CD4-positive, CD25-positive, alpha-beta regulatory T cell (primary cell): ENCODE measurements around the gene TMEM41B. TPM values are rescaled to one million over a fixed set of nuclear protein-coding genes. Genes with fewer than 3 reads are reported as not detected.

ENCODE experiments used
- ATAC-seq, 2 donors: fragments of 150-1000 bp; cut with Tn5 transposase; one replicate each; pipeline ENCODE4 v1.10.0; 2021; ENCODE audit warnings: low read depth in 2 of 2, moderate number of reproducible peaks in 2 of 2, moderate library complexity in 1 of 2
- DNase-seq, 3 donors: peaks; one replicate each; pipeline versions ENCODE4 v3.0.0 to v3.0.0-alpha.2; 2012 to 2022; ENCODE audit warnings: mixed read lengths in 1 of 3
- H3K27ac ChIP-seq: one replicate; pipeline ENCODE4 v1.7.0; 2013; ENCODE audit warnings: mild to moderate bottlenecking, low read length; ENCODE audit not compliant: insufficient read depth, poor library complexity, severe bottlenecking
- H3K27me3 ChIP-seq: one replicate; pipeline ENCODE4 v1.7.0; 2013; ENCODE audit warnings: low read length; ENCODE audit not compliant: control insufficient read depth, insufficient read depth
- H3K36me3 ChIP-seq: one replicate; pipeline ENCODE4 v1.7.0; 2013; ENCODE audit warnings: mild to moderate bottlenecking, low read length, moderate library complexity; ENCODE audit not compliant: control insufficient read depth, insufficient read depth
- H3K4me1 ChIP-seq: 2 replicates; pipeline ENCODE4 v1.7.0; 2013; ENCODE audit warnings: mild to moderate bottlenecking, low read length; ENCODE audit not compliant: insufficient read depth, control insufficient read depth, poor library complexity, severe bottlenecking
- H3K4me3 ChIP-seq: one replicate; pipeline ENCODE4 v1.7.0; 2013; ENCODE audit warnings: low read depth, mild to moderate bottlenecking, low read length, moderate library complexity
- H3K9me3 ChIP-seq, 2 experiments: 1 replicate in 1 of 2; 2 replicates in 1 of 2; pipeline ENCODE4 v1.7.0; 2013; ENCODE audit warnings: low read length in 2 of 2, mild to moderate bottlenecking in 1 of 2, moderate library complexity in 1 of 2; ENCODE audit not compliant: control insufficient read depth in 2 of 2
- H3K27ac Mint-ChIP-seq, 3 donors: one replicate each; pipeline ENCODE4 v1.8.0; 2020 to 2022; ENCODE audit warnings: mild to moderate bottlenecking in 3 of 3, mixed read lengths in 3 of 3, moderate library complexity in 2 of 3
- H3K27me3 Mint-ChIP-seq: one replicate; pipeline ENCODE4 v1.8.0; 2022; ENCODE audit warnings: mild to moderate bottlenecking, mixed read lengths
- H3K36me3 Mint-ChIP-seq: one replicate; pipeline ENCODE4 v1.8.0; 2020; ENCODE audit warnings: mixed read lengths
- H3K4me1 Mint-ChIP-seq, 4 donors: one replicate each; pipeline ENCODE4 v1.8.0; 2020 to 2022; ENCODE audit warnings: mixed read lengths in 4 of 4, mild to moderate bottlenecking in 1 of 4
- H3K4me3 Mint-ChIP-seq, 4 donors: one replicate each; pipeline ENCODE4 v1.8.0; 2020 to 2022; ENCODE audit warnings: mild to moderate bottlenecking in 4 of 4, mixed read lengths in 4 of 4, moderate library complexity in 3 of 4
- H3K9me3 Mint-ChIP-seq, 7 donors: one replicate each; pipeline ENCODE4 v1.8.0; 2020 to 2022; ENCODE audit warnings: mixed read lengths in 7 of 7, mild to moderate bottlenecking in 3 of 7, moderate library complexity in 2 of 7
- polyA plus RNA-seq, 4 donors: library from polyadenylated mRNA; unstranded; fragments of 300-500 nt; fragmentation: Illumina TruSeq; gene quantifications; one replicate each; pipeline ENCODE4 v1.2.3, GENCODE V29; 2021
- total RNA-seq: library from RNA; stranded (reverse); gene quantifications from one replicate; pipeline ENCODE4 v1.2.3, GENCODE V29; 2022

The TMEM41B gene
- total and polyA plus RNA-seq, 5 donors from 2014 or later = 5.0 to 35.5 (median 12.1) TPM

DNA sequence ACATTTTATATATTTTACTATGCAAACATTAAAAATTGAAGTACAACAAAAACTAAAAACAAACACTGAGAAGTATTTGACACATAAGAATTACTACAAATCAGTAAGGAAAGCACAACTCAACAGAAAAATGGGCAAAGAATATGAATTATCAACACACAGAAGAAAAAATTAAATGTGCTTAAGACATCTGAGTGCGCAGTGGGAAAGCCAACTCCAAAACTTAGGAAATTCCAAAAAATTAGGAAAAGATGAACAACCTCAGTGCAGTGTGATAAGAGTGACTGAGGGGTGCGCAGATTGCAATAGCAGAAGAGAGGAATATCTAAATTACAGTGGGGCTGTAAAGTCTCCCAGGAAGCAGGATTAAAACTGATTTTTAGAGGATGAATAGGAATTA lies 1.9 kb upstream of the TMEM41B start:
- H3K27me3 Mint-ChIP-seq = peaks cover 44% of the 10 kb centered on the region
- no peak for ATAC-seq
- H3K36me3 ChIP-seq = no peaks in the 10 kb centered on the region

DNA sequence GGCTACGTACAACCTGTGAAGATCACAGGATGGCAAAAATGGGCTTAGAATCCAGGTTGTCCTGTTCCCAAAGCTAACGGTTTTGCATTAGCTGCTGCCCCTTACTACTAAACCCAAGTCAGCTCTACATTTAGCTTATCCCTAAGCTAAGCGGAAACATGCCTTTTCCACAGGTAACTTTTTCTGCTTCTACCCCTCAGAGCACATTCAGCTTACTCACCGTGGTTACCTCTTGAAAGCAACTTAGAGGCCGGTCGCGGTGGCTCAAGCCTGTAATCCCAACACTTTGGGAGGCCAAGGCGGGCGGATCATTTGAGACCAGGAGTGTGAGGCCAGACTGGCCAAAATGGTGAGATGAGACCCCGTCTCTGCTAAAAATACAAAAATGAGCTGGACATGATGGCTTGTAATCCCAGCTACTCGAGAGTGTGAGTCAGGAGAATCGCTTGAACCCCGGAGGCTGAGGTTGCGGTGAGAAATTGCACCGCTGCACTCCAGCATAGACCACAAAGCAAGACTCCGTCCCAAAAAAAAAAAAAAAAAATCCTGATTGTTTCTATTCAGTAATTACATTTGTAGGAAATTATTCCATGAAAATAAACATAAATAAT lies 790 bp upstream of the TMEM41B start:
- peak overlapping the region; percentile 95 to 100 (median 99) for H3K4me3 Mint-ChIP-seq
- H3K27ac ChIP-seq = peak overlapping the region; percentile 85
- H3K27me3 Mint-ChIP-seq = peaks cover 37% of the 10 kb centered on the region
- peaks cover 2% of the 10 kb centered on the region for H3K27me3 ChIP-seq
- H3K27ac Mint-ChIP-seq = peak overlapping the region; percentile 99 to 100 (median 99)
- H3K4me1 Mint-ChIP-seq = peaks cover 9 to 46% (median 29%) of the 10 kb centered on the region in 4 donors
- H3K36me3 Mint-ChIP-seq = peaks cover 12% of the 10 kb centered on the region
- H3K36me3 ChIP-seq = no peaks in the 10 kb centered on the region
- no peaks in the 10 kb centered on the region for H3K9me3 ChIP-seq
- H3K4me1 ChIP-seq = peaks cover 32% of the 10 kb centered on the region
- peaks cover 0 to 2% (median 0%) of the 10 kb centered on the region in 7 donors for H3K9me3 Mint-ChIP-seq
- peak overlapping the region; percentile 91 for H3K4me3 ChIP-seq
- DNase-seq = no peak
- no peak for ATAC-seq

More for the DNA sequence above, 1.9 kb upstream of the TMEM41B start:
- DNase-seq = no peak
- H3K27ac ChIP-seq = no peak overlapping the region
- H3K9me3 ChIP-seq = no peaks in the 10 kb centered on the region
- Mint-ChIP-seq H3K4me1 (peaks cover 9 to 35% (median 26%) of the 10 kb centered on the region in 4 donors), H3K36me3 (peaks cover 8% of the 10 kb centered on the region), H3K9me3 (peaks cover 0 to 2% (median 0%) of the 10 kb centered on the region in 7 donors), H3K27ac (no peak overlapping the region), H3K4me3 (no peak overlapping the region)
- peaks cover 27% of the 10 kb centered on the region for H3K4me1 ChIP-seq
- H3K4me3 ChIP-seq = no peak overlapping the region
- peaks cover 2% of the 10 kb centered on the region for H3K27me3 ChIP-seq

DNA sequence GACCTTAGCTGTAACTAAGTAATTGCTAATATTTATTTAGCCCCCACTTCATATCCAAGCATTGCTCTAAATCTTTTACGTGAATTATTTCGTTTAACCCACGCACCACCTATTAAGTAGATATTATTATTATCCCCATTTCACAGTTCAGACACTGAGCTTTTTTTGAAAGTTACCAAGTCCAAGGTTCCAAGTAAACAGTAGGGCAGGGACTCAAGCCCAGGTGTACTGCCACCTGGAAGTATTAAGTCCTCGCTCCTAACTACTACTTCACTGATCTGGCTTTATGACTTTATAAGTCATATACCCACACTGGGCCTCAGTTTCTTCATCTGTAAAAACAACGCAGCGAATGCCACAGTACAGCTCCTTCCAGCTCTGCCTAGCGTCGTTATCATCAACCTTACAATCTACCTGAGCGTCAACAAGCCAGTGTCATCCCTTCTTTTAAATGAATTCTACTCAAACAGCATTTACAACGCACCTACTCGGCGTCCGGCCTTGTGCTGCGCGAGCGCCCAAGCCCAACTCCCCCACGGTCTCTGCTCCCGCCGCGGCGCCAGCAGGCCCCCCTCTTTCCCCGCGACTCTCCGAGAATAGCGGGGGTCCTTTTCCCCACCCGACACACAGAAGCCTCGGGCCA lies 624 bp downstream of the TMEM41B start:
- Mint-ChIP-seq H3K27me3 (peaks cover 22% of the 10 kb centered on the region), H3K4me1 (peaks cover 9 to 57% (median 29%) of the 10 kb centered on the region in 4 donors), H3K4me3 (peak overlapping the region; percentile 95 to 100 (median 99)), H3K27ac (peak overlapping the region; percentile 99 to 100 (median 99)), H3K9me3 (no peaks in the 10 kb centered on the region), H3K36me3 (peaks cover 12% of the 10 kb centered on the region)
- Histone ChIP-seq H3K4me1 (peaks cover 32% of the 10 kb centered on the region), H3K9me3 (no peaks in the 10 kb centered on the region), H3K27ac (peak overlapping the region; percentile 87), H3K4me3 (peak overlapping the region; percentile 95), H3K36me3 (no peaks in the 10 kb centered on the region), H3K27me3 (peaks cover 2% of the 10 kb centered on the region)
- ATAC-seq (no peak), DNase-seq (peak in 1 of 3 donors; percentile 50)

DNA sequence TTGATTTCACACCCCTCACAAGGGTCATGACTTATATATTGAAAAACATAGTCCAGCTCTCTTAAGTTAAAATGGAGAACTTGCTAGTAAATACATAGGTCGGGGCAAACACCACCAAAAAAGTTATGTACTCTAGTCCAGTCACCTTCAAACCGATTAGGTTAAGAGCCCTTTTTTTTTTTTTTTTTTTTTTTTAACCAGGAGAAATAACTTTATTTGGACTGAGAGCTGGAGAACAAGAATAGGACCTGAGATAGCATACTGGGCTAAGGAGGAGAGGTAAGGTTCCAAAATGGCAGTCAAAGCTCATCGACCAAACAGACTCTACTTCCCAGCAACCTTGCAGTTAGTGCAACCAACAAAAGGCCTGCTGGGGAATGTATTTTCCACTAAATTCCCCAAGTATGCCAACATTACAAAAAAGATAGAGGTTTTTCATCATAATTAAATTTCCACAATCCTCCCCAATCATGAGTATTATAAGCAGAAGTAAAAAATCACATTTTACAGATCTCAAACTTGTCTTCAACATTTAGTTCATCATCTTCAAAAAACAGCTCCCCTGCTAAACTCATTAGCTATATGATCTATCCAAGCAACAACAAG lies 3.8 kb downstream of the TMEM41B start:
- no peaks in the 10 kb centered on the region for H3K27me3 ChIP-seq
- no peak overlapping the region for H3K27ac ChIP-seq
- no peaks in the 10 kb centered on the region for H3K36me3 ChIP-seq
- Mint-ChIP-seq H3K27me3 (peaks cover 7% of the 10 kb centered on the region), H3K9me3 (peaks cover 0 to 2% (median 0%) of the 10 kb centered on the region in 7 donors), H3K4me1 (peaks cover 20 to 71% (median 40%) of the 10 kb centered on the region in 4 donors), H3K36me3 (peaks cover 17% of the 10 kb centered on the region), H3K27ac (peak overlapping the region in 1 of 3 donors; percentile 1), H3K4me3 (peak overlapping the region in 2 of 4 donors; percentile 6 to 16)
- peaks cover 32% of the 10 kb centered on the region for H3K4me1 ChIP-seq
- ATAC-seq (no peak), DNase-seq (no peak)
- H3K9me3 ChIP-seq = no peaks in the 10 kb centered on the region
- no peak overlapping the region for H3K4me3 ChIP-seq

DNA sequence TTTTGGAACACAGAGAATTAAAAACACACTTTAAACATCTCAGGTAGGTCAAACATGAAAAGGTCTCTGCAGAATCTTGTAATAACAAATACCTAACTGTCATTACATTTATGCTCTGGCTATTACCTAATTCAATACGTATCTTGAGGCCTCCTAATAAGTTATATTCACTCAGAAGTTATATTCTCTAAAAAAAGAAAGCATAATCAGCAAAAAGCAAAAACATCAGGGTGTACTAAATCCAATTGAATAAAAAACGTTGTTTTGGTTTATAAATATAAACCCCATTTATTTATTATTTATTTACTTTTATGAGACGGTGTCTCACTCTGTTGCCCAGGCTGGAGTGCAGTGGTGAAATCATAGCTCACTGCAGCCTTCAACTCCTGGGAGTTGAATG lies 10.2 kb downstream of the TMEM41B start:
- Histone ChIP-seq H3K36me3 (peaks cover 3% of the 10 kb centered on the region), H3K27ac (no peak overlapping the region), H3K4me3 (no peak overlapping the region), H3K27me3 (no peaks in the 10 kb centered on the region), H3K9me3 (no peaks in the 10 kb centered on the region), H3K4me1 (no peaks in the 10 kb centered on the region)
- Mint-ChIP-seq H3K4me1 (peaks cover 17 to 28% (median 23%) of the 10 kb centered on the region in 4 donors), H3K4me3 (no peak overlapping the region), H3K27me3 (no peaks in the 10 kb centered on the region), H3K36me3 (peaks cover 5% of the 10 kb centered on the region), H3K27ac (no peak overlapping the region), H3K9me3 (peaks cover 0 to 2% (median 0%) of the 10 kb centered on the region in 7 donors)
- no peak for ATAC-seq
- no peak for DNase-seq

DNA sequence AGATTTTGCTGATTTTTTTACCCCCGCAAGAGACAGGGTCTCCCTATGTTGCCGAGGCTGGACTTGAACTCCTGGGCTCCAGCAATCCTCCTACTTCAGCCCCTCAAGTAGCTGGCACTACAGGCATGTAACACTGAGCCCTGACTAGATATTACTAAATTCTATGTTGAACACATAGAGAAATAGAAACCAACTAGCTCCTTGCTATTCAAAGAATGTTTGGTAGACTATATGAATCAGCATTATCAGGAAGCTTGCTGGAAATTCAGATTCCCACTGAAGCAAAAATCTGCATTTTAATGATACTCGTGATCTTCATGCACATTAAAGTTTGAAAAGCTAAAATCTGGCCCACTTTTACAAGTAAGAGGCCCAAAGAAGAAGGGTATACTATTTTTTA lies 11.9 kb downstream of the TMEM41B start:
- Mint-ChIP-seq H3K27ac (no peak overlapping the region), H3K9me3 (no peaks in the 10 kb centered on the region), H3K27me3 (no peaks in the 10 kb centered on the region), H3K4me3 (no peak overlapping the region), H3K4me1 (peaks cover 12 to 21% (median 15%) of the 10 kb centered on the region in 4 donors), H3K36me3 (no peaks in the 10 kb centered on the region)
- DNase-seq = no peak
- no peak overlapping the region for H3K4me3 ChIP-seq
- H3K9me3 ChIP-seq = no peaks in the 10 kb centered on the region
- ATAC-seq = no peak
- peaks cover 7% of the 10 kb centered on the region for H3K36me3 ChIP-seq
- H3K4me1 ChIP-seq = no peaks in the 10 kb centered on the region
- no peaks in the 10 kb centered on the region for H3K27me3 ChIP-seq
- no peak overlapping the region for H3K27ac ChIP-seq

DNA sequence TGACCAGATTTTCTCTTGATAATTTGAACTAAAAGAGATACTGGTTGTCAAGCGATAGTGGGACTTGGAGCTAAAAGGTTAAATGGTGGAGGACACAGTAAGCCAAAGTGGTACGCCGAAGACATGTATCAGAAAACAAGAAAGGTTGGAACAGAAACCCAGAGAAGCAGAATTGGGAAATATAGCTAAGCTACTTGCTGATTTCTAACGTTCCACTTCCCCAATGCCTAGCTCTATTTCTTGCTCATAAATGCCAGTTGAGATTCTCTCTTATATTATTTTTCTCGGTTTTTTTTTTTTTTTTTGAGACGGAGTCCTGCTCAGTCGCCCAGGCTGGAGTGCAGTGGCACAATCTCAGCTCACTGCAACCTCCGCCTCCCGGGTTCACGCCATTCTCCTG lies 12.7 kb downstream of the TMEM41B start:
- no peak overlapping the region for H3K4me3 Mint-ChIP-seq
- no peak overlapping the region for H3K27ac Mint-ChIP-seq

More for the DNA sequence above, 12.7 kb downstream of the TMEM41B start:
- no peaks in the 10 kb centered on the region for H3K9me3 Mint-ChIP-seq
- peaks cover 8 to 17% (median 11%) of the 10 kb centered on the region in 4 donors for H3K4me1 Mint-ChIP-seq
- no peak for DNase-seq
- H3K9me3 ChIP-seq = no peaks in the 10 kb centered on the region
- H3K27me3 ChIP-seq = no peaks in the 10 kb centered on the region
- no peak for ATAC-seq
- H3K4me3 ChIP-seq = no peak overlapping the region
- no peaks in the 10 kb centered on the region for H3K36me3 Mint-ChIP-seq
- peaks cover 7% of the 10 kb centered on the region for H3K36me3 ChIP-seq
- H3K27ac ChIP-seq = no peak overlapping the region
- H3K27me3 Mint-ChIP-seq = no peaks in the 10 kb centered on the region
- no peaks in the 10 kb centered on the region for H3K4me1 ChIP-seq
